GM18511 (cell line): Measurements from ENCODE around the gene MMP27.
A peak's percentile ranks its signal among the peaks of the same experiment; 100 is the strongest.
"Not testable (repeated sequence)": the region's sequence is repeated elsewhere in the genome, so short reads cannot be mapped to it uniquely, and the experiment has no call there.

Experiments used
- ATAC-seq: cut with Tn5 transposase; IDR thresholded peaks from one replicate; pipeline ENCODE4 v1.9.1; 2021; ENCODE audit warnings: mild to moderate bottlenecking, moderate library complexity; ENCODE audit not compliant: unreplicated experiment

MMP27 gene, protein sequence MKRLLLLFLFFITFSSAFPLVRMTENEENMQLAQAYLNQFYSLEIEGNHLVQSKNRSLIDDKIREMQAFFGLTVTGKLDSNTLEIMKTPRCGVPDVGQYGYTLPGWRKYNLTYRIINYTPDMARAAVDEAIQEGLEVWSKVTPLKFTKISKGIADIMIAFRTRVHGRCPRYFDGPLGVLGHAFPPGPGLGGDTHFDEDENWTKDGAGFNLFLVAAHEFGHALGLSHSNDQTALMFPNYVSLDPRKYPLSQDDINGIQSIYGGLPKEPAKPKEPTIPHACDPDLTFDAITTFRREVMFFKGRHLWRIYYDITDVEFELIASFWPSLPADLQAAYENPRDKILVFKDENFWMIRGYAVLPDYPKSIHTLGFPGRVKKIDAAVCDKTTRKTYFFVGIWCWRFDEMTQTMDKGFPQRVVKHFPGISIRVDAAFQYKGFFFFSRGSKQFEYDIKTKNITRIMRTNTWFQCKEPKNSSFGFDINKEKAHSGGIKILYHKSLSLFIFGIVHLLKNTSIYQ

DNA sequence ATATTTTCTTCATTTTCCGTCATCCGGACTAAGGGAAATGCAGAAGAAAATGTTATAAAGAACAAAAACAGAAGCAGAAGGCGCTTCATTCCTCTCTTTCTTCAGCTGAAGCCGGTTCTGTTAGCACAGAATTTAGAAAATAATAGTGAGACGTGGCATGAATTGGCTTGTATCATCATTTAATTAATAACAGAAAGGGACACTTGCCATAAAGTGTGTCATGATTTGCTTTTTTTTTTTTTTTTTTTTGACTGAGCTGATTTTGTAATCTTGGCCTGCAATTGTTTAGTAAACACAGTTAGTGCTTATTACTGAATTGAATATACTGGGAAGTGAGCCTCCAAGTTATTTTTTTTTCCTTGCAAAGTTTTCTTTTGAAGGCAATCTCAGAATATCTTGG is at the start of gene MMP27:
TSS of gene MMP27 (minus strand) at position 144 of the 400 bp plus-strand sequence. CDS start at position 89, 55 bp downstream.
- ATAC-seq: no peak

DNA sequence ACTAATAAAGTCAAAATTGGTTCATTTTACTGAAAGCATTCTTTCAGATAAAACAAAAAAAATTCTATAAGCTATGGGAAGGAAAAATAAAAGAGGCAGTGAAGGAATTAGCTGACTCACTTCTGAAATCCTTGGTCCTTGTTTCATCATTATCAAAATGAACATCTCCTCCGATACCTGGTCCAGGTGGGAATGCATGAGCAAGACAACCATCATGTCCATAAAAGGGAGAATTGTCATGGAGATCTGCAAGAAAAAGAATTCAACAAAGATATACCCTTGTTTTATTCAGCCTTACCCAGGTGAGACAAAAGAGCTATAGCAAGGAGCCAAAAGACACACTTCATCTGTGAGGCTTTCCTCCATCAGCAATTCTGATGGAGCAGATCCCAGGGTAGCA is 47.7 kb upstream of the MMP27 start:
- no peak for ATAC-seq

DNA sequence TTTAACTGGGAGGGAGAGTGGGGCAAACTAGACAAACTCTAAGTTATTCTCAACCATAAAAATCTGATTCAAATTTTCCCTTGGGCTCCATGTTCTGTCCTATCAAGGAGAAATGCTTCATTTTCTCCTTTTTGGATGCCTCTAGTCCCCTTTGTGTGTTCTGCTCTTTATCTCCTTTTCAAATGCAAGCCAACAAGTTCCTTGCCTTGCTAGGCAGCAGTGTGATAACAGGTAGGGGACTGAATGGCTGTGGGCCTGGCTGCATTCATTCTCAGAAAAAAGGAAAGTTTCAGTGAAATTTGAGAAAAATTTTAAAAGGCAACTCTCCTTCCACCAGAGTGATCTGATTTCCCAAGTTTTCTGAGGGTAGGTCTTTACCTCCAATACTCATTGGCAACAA is 46.1 kb upstream of the MMP27 start:
- ATAC-seq: no peak

DNA sequence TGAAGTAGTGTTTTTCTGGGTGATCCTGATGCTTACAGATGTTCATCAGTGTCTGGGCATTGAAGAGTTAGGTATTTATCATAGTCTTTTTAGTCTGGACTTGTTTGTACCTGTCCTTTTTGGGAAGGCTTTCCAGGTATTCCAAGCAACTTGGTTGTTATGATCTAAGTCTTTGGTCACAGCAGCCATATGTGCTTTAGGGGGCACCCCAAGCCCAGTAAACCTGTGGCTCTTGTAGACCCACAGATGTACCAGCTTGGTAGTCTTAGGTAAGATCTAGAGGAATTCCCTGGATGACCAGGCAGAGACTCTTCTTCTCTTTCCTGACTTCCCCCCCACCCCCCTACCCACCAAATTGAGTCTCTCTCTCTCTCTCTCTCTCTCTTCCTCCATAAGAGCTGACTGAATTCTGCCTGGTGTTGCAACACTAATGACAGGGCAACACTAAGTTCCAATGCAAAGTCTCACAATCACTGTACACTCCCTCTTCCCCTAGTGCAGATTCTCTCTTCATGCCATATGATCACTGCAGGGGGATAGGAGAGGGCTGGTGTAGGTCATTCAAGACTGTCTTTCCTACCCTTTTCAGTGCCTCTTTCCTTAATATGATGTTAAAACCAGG is 43.6 kb upstream of the MMP27 start:
- no peak for ATAC-seq

DNA sequence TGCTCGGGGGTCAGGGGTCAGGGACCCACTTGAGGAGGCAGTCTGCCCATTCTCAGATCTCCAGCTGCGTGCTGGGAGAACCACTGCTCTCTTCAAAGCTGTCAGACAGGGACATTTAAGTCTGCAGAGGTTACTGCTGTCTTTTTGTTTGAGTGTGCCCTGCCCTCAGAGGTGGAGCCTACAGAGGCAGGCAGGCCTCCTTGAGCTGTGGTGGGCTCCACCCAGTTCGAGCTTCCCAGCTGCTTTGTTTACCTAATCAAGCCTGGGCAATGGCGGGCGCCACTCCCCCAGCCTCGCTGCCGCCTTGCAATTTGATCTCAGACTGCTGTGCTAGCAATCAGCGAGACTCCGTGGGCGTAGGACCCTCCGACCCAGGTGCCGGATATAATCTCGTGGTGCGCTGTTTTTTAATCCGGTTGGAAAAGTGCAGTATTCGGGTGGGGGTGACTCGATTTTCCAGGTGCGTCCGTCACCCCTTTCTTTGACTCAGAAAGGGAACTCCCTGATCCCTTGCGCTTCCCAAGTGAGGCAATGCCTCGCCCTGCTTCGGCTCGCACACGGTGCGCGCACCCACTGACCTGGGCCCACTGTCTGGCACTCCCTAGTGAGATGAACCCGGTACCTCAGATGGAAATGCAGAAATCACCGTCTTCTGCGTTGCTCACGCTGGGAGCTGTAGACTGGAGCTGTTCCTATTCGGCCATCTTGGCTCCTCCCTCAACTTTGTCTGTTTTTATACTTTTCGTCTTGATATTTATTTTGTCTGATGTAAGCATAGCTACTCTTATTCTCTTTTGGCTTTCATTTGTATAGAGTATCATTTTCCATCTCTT is 41.4 kb upstream of the MMP27 start:
- ATAC-seq: not testable (repeated sequence)

DNA sequence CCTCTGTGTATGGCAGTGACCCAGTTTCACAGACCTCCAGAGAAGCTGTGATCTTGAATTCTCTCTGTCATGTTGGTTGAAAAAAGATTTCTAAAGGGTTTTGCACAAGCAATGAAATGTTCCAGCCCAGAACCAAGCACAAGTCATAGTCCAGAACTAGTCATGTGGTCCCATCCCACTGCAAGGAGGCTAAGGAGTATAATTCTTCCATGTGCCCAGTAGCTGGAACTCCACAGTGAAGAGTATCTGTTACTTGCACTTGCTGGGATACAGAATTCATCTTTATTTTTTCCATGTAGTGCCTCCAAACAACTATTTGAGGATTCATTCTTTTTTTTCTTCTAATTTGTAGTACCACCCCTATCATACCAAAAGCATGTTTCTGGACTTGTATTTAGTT is 29.1 kb upstream of the MMP27 start:
- ATAC-seq: no peak

DNA sequence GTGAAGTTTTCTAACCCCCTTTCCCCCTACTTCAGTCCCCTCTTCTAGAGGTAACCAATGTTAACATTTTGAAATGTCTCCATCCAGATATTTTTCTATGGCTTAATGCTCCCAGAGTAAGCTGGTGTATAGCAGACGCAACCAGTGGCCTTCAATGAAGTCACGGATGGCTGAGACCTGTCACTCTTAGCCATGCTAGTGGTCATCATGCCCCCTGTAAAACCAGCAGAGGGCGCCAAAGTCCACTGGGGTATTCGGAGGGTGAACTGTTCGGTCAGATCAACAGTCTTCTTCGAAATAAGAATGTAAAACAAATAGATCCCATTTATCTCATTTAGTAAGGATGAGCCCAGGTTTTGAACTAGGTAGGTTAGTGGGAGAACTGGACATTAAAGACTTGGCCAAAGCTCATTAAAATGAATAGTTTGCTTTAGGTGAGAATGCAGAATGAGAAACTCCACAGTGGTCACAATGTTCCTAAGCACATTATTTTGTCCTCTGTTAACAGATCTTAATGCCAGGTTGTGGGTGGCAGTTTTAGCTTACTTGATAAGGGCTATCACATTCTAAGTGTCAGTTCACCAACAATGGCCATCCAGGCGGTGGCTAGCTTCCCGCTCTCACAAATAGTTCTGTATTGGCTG is 27.8 kb upstream of the MMP27 start:
- peak; percentile 93 for ATAC-seq

DNA sequence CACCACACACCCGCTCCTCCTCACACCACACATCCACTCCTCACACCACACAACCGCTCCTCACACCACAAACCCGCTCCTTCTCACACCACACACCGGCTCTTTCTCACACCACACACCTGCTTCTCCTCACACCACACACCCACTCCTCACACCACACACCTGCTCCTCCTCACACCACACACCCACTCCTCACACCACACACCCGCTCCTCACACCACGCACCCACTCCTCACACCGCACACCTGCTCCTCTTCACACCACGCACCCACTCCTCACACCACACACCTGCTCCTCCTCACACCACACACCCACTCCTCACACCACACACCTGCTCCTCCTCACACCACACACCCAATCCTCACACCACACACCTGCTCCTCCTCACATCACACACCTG is 25.4 kb upstream of the MMP27 start:
- not testable (repeated sequence) for ATAC-seq

DNA sequence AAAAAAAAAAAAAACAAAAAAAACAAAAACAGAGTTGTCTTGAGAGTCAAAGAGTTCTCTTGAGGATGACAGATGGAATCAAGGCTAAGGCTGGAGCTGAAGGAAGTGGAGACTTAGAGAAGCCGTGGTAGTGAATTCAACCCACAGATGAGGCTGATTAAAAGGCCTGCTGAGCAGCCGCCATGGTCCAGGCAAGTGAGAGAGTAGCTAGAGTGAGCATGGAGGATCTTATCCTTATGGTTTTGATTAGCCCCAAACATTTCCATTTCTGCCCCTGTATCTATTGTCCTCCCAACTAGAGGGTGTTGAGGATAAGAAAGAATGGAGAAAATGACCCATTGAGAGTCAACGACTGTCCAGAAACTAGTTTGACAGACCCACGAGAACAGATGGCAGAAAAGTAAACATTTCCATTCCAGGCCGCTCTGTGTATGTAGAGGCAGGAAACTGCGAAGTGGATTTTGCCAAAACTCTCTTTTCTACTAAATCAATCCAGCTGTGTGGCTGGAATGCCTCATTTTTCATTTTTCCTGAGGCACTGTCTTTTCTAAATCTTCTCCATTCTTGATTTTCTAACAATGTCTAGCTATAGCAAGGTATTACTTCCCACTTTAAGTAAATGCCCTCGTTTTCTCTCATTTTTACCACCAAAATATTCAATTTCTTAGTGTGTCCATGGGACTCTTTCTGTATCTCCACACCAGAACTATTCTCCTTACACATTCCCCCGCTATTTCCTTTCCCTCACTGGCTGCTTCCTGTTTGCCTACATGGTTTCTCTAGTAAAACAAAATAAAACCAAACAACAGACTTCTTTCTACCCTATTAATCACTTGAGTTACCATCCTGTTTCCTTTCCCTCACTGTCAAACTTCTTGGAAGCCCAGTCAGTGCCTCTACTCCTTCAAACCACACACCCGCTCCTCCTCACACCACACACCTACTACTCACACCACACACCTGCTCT is 24.6 kb upstream of the MMP27 start:
- no peak for ATAC-seq

DNA sequence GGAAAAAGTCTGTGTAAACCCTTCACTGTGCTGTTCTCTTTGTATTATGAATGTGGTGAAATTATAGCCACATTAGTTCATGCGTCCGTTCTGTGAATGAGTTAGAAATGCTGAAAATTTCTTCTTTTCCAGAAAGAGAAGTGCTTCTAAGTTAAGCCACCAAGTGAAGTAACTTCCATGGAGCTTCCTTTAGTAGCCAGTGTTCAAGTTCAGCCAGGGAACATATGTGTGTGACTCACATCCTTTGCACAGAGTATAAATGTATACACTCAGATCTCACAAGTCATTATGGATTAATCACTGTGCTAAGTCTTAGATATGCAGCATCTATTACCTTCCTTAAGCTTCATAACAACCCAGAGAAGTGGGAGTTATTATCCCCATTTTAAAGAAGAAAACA is 22.3 kb upstream of the MMP27 start:
- no peak for ATAC-seq

DNA sequence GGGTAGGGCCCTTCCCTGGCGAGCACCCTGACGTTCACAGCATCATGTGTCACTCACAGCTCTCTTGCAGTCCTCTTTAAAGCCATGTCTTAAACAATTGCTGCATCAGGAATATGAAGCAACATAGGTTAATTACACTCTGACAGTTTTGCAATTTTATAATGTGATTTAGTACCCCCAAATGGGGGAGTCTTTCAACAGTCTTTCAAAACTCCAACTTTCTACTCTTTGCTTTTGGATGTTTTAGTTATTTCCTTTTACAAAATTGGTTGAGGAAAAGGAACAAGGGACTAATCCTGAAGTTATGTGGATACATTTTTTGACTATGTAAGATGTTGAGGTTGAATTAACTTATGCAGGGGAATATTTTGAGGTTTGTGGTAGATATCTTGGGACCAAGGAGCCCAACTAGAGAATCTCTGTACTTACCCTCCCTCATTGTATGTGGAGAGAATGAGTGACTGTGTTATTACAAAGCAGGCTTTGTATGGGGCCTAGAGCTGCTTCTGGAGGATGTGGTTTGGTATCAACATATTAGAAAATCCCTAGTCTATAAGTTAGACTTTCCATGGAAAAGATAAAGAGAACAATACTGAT is 19.4 kb upstream of the MMP27 start, which contains the start of gene MMP8:
TSS of gene MMP8 (minus strand) at position 51 of the 597 bp plus-strand sequence. CDS start 99 bp downstream, outside the sequence.
- no peak for ATAC-seq

DNA sequence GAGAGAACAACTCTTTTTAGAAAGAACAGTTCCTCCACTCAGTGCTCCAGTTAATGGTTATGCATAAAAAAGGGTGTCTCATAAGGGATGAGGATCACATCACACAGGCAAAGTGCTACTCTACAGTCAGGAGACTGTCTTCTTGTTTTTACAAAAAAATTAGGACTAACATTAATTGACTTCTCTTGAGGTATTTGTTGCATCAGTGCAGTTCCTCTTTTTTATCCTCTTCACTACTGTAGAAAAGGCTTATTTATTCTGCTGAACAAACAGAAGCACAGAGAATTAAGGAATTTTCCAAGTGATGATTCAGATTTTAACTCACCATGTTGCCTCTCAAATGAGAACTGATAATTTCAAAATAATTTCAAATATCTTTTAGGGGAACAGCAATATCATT is 17.3 kb upstream of the MMP27 start:
- ATAC-seq: no peak

DNA sequence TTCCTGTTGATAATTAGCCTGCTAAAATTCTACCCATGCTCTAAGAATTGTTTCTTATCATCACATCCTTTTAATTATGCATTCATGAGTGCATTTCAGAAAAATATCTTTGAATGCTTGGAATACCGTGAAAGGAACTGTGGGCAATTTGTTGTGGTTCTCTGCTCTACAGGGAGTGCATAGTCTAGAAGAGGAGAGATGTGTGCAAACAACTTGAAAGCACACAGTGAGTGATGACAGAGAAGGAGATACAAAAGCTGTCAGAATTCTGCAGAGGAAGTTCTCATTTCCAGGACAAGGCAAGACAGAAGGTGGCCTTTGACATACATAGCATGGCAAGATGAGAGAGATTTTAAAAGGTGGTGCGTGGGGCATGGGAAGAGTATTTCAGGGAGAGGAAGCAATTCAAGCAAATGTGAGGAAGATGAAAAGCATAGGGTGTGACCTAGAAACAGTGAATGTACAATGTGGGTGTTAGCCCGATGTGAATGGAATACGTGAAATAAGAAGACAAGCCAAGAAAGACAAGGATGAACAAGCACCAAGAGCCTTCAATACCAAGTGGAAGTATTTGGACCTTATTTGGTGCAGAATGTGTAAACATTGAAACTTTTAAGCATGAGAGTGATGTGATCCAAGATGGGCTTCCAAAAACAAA is 14.2 kb upstream of the MMP27 start:
- ATAC-seq: no peak

DNA sequence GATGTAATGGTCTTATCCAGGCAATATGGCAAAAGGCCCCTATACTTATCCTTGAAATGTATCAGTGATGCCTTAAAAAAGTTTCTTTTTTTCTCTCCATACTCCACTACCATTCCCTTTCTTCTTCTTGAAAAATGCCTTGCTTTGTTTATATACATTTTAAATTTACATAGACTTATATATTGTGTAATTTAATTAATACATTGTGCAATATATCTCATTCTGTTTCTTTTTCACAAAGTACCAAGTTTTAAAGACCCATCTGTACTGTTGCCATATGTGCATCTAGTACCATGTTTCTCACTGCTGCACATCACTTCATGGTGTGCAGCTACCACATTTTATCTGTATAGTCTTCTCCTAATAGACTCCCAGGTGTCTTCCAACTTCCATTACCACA is 11.7 kb upstream of the MMP27 start:
- ATAC-seq: no peak

DNA sequence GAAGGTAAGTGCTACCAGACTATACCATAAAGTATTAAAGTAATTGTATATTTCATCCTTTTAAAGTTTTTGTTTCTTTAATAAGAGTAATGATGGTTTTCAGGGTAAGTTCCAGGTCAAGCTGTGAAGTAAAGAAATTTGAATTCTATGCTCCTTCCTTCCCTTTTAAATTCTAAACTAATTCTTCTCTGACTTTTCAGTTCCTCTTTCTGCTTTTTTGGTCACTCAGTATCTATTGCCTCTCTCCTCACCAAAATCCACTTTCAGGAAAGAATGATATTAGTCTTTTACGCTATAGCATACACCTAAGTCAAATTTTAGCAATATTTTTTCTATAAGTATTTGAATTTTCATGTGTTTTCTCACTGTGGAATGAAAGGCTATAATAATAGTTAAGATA is 11.0 kb upstream of the MMP27 start:
- peak; percentile 85 for ATAC-seq

DNA sequence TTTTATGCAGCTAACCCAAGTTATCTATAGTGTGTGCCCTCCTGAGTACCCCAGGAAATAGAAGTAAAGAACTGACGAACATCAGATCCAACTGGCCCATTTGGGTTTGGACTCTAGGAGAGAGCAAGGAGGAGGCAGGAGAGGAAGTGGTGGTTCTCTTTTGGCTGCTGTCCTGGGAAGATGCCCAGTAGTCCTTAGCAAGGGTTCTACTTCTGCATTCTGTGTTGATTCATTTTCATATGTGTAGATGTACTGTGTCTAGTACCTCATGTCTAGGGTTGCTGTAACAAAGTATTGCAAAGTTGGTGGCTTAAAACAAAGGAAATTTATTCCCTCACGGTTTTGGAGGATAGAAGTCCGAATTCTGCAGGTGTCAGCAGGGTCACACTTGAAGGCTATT is 6.6 kb upstream of the MMP27 start:
- no peak for ATAC-seq

DNA sequence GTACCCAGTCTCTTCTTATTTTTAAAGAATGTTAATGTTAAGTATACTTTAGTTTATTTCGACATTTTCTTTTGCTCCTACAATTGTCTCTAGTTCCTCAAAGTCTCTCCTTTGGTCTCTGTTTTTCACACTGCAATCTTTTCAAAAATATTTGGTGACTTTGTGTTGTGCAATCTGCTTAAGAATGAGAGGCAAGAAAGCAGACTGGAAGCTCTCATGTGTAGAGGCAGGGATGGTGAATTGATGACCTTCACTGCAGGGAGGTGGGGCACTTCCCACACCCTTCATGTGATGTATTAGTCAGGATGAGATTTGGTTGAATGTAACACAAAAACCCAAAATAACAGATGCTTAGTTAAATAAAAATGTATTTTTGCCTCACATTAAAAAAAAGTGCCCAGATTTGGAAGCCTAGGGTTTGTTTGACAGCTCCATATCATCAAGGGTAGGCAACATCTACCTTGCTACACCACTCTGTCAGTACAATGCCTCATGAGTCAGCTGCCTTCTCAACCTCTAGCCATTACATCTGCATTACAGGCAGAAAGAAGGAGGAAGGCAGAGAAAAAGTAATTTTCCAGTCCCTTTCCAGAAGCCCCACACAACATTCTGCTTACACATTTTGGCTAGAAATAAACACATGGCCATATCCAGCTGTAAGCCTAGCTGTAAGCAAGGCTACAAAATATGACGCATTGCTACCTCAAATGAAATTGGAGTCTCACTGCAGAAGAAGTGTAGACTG is 3.8 kb upstream of the MMP27 start:
- ATAC-seq: no peak

DNA sequence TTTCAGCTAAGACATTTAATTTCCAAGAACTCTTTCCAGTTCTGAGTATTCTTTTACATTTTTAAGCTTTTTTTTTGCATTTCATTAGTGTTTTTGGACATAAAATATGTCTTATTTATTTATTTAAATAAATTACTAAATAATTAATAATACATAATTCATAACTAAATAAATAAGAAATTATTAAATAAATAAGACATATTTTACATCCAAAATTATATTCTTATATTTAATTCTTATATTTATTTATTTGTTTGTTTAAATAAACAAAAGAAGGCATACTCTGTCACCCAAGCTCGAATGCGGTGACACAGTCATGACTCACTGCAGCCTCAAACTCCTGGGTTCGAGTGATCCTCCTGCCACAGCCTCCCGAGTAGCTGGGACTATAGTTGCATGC is 3.1 kb upstream of the MMP27 start:
- ATAC-seq: no peak
